HG03103 (cell line): ENCODE data around the gene ACOX1.

Experiments used
- ATAC-seq: cut with Tn5 transposase; IDR thresholded peaks from one replicate; pipeline ENCODE4 v1.9.1; 2021; ENCODE audit warnings: low read depth; ENCODE audit not compliant: unreplicated experiment

Gene ACOX1

DNA sequence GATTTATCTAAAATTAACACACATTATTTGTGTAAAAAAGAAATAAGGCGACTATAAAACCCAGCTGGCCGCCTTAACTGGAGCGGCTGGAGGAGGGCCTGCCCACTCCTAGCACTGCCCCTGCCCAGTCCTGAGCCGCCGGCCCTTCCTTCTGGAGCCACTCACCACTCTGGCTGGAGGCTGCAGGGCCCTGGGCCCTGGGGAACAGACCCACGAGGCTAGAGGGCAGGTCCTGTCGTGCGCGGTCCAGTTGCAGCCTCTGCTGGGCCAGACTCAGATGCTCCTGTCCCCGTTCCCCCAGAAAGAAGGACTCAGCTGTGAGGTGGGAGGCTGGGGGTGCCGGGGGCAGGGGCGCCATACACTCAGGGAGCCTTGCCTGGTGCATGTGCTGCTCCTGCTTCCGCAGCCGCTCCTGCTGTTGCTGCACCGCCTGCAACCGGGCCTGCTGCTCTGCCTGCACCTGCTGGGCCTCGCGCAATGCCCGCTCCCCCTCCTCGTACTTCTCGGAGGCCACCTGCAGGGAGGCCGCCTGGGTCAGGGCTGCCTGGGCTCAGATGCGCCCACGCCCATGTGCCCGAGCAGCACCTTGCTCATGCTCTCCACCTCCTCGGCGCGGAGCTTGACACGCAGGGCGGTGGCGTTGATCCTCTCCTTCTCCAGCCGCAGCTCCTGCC, 65.3 kb downstream of the ACOX1 start:
- no peak for ATAC-seq

DNA sequence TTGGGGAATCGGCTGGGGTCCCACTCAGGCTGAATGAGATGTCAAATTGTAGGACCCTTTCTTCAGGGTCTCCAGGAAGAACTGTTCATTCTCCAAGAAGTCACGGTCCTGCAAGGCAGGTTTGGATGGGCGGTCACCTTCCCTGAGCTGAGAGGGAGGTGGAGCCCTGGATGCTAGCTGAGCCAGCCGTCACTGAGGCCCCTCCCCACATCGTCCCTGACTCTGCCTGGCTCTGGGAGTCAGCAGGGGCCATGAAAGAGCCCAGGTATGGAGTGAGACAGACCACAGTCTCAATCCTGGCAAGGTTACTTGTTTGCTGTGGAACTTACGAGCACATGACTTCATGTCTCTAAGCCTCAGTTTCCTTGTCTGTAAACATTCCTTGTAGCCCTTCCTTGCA, 68.3 kb downstream of the ACOX1 start:
- ATAC-seq, result no peak

DNA sequence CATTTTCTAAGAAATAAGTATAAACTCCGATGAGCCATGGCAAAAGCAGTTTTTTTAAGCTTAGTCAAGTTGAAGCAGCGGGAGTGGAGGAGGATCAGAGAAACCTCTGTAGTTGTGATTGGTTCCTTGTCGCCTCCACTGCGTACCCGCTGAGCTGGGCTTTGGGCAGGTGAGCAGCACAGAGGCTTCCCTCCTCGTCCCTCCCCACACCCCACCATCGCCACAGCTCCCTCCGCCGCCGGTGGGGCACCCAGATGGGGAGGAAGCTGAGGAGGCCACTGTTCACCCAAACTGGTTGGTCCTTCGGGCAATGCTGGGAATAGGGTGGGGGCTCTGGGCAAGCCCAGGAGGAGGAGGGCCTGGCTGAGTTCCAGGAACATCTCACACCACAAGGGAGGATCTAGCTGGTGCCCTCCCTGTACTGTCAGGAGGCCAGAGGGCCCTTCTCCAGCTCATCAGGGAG, 69.1 kb downstream of the ACOX1 start:
- ATAC-seq, result no peak

DNA sequence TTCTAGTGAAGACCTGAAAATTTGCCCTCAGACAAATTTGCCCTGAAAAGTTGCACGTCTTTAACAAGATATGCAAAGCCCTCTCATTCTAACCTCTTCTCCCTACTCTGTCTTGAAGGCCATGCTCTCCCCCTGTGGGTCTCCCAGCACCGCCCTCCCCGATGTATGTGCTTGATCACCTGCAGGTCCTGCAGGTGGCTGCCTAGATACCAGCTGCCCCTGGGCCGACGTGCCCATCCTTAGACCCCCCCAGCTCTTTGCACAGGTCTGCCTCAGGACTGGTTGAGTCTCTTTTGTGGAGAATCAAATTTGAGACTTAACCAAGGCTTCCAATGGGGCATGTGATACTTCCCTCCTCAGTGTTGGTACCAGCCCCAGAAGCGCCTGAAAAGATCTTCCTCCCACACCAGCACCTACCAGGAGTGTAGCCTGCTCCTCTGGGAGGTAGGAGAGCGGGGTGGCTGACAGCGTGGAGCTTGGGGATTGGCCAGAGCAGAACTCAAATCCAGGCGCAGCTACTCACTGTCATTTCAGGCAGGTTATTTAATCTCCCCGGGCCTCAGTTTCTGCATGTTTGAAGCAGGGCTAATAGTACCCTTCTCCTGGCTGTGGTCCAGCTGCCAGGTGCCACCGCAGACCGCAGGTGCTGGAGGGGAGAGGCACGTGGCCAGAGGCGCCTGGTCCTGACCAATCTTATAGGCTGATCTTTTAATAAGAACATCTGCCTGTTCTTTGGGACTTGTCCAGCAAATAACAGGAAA, 69.7 kb downstream of the ACOX1 start:
- ATAC-seq, result no peak

GRCh38 chr17:75908201-75908600, 70.8 kb downstream of the ACOX1 start:
- ATAC-seq, result no peak

DNA sequence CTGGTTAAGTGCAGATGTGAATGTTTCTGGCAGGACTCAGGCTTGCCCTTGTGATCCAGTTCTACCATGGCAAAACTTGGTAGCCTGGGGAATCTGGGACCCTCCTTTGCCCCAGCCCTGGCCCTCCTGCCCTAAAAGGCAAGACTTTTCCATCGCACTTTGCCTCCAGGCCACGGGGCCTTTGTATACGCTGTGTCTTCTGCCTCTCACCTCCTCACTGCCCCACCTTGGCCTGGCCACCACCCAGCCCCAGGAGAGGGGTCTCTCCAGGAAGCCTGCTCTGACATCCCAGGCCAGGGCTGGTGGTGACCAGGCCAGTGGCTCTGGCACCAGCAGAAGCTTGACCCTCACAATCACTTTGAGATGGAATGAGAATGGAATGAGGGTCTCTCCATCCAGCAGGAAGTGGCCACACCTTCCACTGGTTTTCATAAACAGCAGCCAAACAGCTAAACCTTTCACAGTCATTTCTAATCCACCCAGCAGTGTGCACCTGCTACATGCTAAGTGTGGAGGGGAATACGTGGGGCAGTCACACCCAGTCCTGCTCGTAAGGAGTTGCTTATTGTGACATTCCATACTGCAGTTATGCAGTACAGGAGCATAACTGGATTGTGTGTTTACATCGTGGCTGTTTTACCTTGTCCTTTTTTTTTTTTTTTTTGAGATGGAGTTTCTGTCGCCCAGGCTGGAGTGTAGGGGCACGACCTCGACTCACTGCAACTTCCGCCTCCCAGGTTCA, 72.7 kb downstream of the ACOX1 start:
- no peak for ATAC-seq

GRCh38 chr17:75904749-75905521, 74.0 kb downstream of the ACOX1 start, which contains the start of gene MRPL38:
MRPL38 (minus strand) TSS chr17:75904884; CDS start chr17:75904875, 9 bp downstream.
- ATAC-seq, result peak; percentile 97

DNA sequence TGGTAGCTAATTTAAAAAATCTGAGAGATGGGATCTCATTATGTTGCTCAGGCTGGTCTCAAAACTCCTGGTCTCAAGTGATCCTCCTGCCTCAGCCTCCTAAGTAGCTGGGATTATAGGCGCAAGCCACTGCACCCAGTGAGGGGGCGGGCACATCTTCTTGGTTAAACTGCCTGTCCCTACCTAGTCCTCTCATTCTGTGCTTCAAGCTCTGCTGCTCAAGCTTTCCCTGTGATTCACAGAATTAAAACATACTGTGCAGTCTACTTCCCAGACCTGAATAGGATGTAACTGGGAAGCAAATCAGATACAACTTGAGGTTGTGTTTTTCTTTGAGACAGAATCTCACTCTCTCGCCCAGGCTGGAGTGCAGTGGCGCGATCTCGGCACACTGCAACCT, 76.6 kb downstream of the ACOX1 start:
- no peak for ATAC-seq

- no peak for ATAC-seq
Measured at GRCh38 chr17:75901727-75902126, 77.2 kb downstream of the ACOX1 start.

DNA sequence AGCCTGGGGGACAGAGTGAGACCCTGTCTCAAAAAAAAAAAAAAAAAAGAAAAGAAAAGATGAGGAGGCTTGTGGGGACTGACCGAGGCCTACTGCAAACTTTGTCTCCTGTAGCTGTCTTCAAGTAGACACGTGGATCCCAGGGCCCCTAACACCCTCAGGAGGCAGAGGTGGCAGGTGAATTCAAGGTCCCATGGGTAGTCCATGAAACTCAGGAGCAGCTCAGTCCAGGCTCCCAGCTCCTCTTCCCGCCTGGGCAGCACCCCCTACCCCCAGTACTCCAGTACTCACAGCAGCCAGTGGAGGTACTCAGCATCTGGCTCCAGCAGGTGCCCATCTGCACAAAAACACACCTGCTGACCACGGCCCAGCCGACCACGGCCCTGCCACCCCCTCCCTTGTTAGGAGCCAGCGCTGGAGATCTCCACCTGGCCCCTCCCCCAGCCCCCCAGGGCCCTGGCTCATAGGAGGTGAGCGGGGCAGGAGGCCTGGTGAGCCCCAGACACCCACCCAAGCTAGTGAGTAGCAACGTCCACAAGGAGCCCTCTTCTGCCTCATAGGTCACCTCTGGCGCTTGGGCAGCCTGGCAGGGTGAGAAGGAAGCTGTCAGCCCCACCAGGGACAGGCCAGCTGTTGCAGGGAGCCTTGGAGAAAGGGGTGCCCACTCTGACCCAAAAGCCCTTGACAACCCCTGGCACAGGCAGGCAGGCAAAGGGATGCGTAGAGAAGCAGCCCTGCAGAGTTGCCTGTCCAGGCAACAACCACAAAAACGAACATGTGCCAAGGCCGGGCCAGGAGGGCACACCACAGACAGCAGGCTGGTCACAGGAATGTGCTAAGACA, 78.1 kb downstream of the ACOX1 start:
- ATAC-seq, result no peak

GRCh38 chr17:75899767-75900468, 79.0 kb downstream of the ACOX1 start:
- no peak for ATAC-seq

DNA sequence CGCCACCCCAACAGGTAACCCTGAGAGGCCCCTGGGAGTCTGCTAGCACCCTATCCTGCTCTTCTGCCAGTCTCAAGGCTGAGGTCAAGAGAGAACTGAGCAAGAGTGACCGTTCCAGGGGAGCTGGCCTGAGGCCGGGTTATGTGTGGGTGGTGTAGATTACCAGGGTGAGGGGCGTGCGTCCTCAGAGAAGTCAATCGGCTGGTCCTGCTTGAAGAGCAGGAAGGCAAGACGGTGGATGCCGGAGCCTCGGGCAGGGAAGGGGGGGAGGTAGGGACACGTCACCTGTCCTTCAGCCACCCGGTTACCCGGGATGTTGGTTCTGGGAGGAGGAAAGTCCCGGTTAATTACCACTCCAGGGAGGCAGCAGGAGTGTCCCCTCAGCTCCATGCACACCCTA, 79.6 kb downstream of the ACOX1 start:
- ATAC-seq, result no peak

DNA sequence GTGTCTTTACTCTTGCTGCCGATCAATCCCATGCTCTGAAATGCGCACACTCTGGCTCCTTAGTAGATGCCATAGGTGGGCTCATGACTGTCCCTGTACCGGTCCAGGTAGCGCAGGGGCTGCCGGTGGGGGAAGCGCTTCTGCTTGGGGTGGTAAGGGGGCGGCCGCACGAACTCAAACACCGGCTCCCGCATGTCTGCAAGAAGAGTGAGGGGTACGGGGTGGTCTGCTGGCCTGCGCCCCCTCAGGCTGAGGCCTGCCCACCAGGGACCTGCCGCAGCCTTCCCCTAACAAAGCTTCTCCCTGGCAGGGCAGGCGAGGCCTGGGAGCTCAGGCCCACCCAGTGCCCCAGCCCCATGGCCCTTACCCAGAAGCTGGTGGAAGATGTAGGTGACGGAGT, 80.2 kb downstream of the ACOX1 start:
- no peak for ATAC-seq

DNA sequence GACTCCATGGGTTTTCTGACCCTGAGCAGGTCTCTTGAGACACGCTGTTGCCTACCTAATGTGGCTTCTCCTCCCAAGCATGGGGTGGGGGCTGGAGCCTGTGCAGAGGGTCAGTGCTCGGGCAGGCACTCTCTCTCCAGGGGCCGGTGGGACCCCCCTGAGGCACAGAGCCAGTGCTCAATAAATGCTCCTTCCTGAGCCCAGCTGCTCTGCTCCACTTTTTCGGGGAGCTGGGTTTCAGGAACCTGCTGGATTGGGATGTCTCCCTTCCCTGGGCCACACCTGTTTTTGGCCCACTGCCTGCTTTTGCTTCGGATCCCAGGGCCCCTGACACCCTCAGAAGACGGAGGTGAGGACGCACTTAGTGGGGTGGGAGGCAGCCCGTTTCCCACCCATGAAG, 80.9 kb downstream of the ACOX1 start:
- no peak for ATAC-seq

DNA sequence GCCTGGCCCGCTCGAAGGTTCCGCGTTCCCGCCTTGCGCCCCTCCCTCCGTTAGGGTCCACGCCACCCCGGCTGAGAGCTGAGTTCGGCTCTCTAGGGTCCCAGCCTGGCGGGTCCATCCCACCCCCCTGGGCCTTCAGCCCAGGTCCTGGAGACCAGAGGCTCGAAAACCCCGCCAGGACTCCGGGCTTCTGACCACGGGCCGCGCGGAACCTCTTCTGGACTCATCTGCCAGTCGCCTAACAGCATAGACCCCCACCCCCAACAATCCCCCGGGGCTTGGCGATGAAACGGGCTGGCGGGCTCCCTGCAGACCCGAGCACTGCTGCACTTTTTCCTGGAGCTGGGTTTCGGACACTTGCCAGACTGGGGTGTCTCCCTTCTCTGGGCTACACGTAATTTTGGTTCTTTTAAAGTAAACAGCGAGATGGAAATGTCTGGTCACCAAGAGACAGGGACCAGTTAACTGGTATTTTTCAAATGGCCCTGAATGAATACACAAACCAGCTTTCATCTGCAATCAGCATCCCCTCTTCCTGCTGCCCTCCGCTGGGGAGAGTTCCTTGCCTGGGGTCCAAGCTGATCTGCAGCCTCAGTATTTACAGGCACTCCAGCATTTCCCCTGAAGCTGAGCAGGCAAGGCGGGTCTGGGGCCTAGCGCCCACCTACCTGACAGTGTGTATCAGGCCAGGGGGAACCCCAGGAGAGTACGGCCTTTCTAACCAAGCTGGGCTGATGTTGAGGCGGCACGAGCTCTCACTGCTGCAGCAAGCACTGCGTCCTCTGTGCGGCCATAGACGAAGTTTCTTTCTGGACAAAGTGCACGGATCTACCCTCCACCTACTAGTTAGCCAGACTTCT, 81.6 kb downstream of the ACOX1 start:
- ATAC-seq, result no peak

DNA sequence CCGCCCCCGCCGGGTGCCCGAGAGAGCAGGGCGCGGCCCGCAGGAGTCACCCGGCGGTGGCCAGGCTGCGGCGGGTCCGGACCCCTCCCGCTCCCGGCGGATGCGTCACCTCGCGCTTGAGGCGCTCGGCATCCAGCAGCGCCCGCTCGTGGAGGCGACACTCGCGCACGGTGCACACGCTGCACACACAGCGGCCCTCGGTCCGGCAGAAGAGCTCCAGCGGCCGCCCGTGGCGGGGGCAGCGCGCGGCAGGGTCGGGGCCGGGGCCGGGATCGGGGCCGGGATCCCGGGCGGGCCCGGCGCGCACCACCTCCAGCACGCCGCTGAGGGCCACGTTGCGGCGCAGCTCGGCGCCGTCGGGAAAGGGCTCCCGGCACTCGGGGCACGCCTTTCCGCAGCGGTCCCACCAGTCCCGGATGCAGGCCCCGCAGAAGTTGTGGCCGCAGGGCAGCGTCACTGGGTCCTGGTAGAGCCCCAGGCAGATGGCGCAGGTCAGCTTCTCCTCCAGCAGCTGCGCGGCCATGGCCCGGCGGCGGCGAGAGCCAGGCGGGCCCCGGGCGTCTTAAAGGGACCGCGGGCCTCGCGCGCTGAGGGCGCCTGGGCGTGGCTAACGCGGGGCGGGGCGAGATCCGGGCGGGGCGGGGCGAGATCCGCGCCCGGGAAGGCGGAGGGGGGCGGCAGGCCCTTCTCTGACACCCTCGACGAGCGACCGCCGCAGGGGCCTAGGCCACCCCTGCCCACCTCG, 82.4 kb downstream of the ACOX1 start, which contains the start of gene TRIM65:
TSS of gene TRIM65 (minus strand) at position 537 of the 745 bp plus-strand sequence. CDS start at position 523, 14 bp downstream.
- peak; percentile 48 for ATAC-seq

DNA sequence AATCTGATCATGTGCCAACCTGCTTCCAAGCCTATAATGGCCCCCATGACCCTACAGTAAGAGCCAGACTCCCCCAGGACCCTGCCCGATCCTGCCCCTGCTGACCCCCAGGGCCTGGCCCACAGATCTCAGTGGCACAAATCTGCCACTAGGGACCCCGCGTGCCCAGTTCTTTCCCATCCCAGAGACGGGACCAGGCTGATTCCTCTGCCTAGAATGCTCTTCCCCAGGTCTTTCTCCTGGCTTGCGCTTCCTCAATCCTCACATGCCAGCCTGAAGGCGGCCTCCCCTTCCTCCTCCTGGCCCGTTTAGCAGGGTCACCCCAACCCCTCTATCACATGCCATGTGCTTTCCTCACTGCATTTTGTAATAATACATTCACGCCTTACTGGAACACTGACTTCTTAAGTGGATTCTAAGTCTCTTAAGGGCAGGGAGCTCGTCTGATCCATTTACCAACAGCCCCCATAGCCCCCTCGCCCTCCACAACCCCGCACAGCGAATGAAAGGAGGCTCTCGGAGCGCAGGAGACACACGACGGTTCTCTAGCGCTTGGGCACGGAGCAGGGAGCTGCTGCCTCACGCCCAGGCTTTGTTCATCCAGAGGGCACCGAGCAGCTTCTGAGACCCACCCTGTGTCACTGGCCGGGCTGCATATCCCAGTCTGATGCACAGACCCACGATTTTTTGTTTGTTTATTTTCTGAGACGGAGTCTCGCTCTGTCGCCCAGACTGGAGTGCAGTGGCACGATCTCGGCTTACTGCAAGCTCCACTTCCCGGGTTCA, 83.4 kb downstream of the ACOX1 start:
- no peak for ATAC-seq
